NAMALWA (cell line): ENCODE results near the gene CEP290.

Source experiments
- DNase-seq: peaks from one replicate; pipeline ENCODE4 v3.0.0-alpha.2; 2015; ENCODE audit warnings: low spot score

The CEP290 gene

GRCh38 chr12:88141774-88142609 is at the start of gene CEP290, which contains the start of gene TMTC3:
Gene CEP290, minus strand, starts transcription at chr12:88142088. Its CDS starts 781 bp downstream, at chr12:88141307.
Gene TMTC3, plus strand, starts transcription at chr12:88142307. Its CDS starts 6,009 bp downstream, at chr12:88148316.
- peak; percentile 99 for DNase-seq

GRCh38 chr12:88188180-88188579 is 46.3 kb upstream of the CEP290 start:
- DNase-seq, result no peak

- DNase-seq, result no peak
These were observed 45.7 kb upstream of the CEP290 start for GRCh38 chr12:88187571-88187970.

GRCh38 chr12:88185988-88186387 is 44.1 kb upstream of the CEP290 start:
- DNase-seq, result no peak

GRCh38 chr12:88185279-88185678 is 43.4 kb upstream of the CEP290 start:
- DNase-seq, result no peak

- no peak for DNase-seq
These were observed 42.3 kb upstream of the CEP290 start for GRCh38 chr12:88184196-88184595.

- DNase-seq, result no peak
These were observed 40.5 kb upstream of the CEP290 start for GRCh38 chr12:88182416-88182815.

GRCh38 chr12:88181881-88182280 is 40.0 kb upstream of the CEP290 start:
- DNase-seq, result no peak

- no peak for DNase-seq
These were observed 37.6 kb upstream of the CEP290 start for GRCh38 chr12:88179436-88180014.

- DNase-seq, result no peak
These were observed 33.7 kb upstream of the CEP290 start for GRCh38 chr12:88175544-88175943.

GRCh38 chr12:88172844-88173407 is 31.0 kb upstream of the CEP290 start:
- no peak for DNase-seq

- no peak for DNase-seq
These were observed 25.5 kb upstream of the CEP290 start for GRCh38 chr12:88167384-88167783.

GRCh38 chr12:88166179-88166578 is 24.3 kb upstream of the CEP290 start:
- no peak for DNase-seq

- DNase-seq, result no peak
These were observed 21.5 kb upstream of the CEP290 start for GRCh38 chr12:88163371-88163770.

GRCh38 chr12:88156075-88156654 is 14.3 kb upstream of the CEP290 start:
- no peak for DNase-seq

- DNase-seq, result peak; percentile 37
These were observed 12.1 kb upstream of the CEP290 start for GRCh38 chr12:88153959-88154358.

- DNase-seq, result no peak
These were observed 8.2 kb upstream of the CEP290 start for GRCh38 chr12:88150063-88150462.

- DNase-seq, result no peak
These were observed 3.9 kb upstream of the CEP290 start for GRCh38 chr12:88145567-88146505.

GRCh38 chr12:88144546-88145468 is 2.9 kb upstream of the CEP290 start:
- DNase-seq, result no peak

- DNase-seq, result no peak
These were observed 2.1 kb upstream of the CEP290 start for GRCh38 chr12:88144037-88144436.

- no peak for DNase-seq
These were observed 713 bp upstream of the CEP290 start for GRCh38 chr12:88142610-88142991.
